Coronary artery (tissue), 2 donors: Measurements from ENCODE around the gene CRYBA4.
A peak's percentile ranks its signal among the peaks of the same experiment; 100 is the strongest.

Experiments used
- DNase-seq: peaks from one replicate; pipeline ENCODE4 v3.0.0-alpha.2; 2017; ENCODE audit warnings: low spot score
- H3K27ac ChIP-seq, 2 donors: fragments of 200-600 bp; sonication (generic); one replicate each; pipeline ENCODE4 v1.5.1; 2016 to 2019
- H3K4me3 ChIP-seq: fragments of 200-600 bp; sonication (generic); 2 replicates; pipeline ENCODE4 v1.5.1; 2016; ENCODE audit warnings: mild to moderate bottlenecking, moderate library complexity
- CTCF ChIP-seq: fragments of 200-600 bp; sonication (generic); IDR thresholded peaks from one replicate; pipeline ENCODE4 v1.5.1; 2019; ENCODE audit warnings: antibody characterized with exemption

CRYBA4 gene

GRCh38 chr22:26580240-26580962 lies 41.4 kb upstream of the CRYBA4 start:
- TF ChIP-seq CTCF: no peak
- DNase-seq: no peak
- no peak overlapping the region for H3K4me3 ChIP-seq
- no peak overlapping the region for H3K27ac ChIP-seq

GRCh38 chr22:26581026-26581425 lies 40.7 kb upstream of the CRYBA4 start:
- no peak overlapping the region for H3K27ac ChIP-seq
- TF ChIP-seq CTCF: no peak
- DNase-seq: no peak
- no peak overlapping the region for H3K4me3 ChIP-seq

- TF ChIP-seq CTCF: no peak
- H3K27ac ChIP-seq: no peak overlapping the region
- no peak overlapping the region for H3K4me3 ChIP-seq
- DNase-seq: no peak
Measured at GRCh38 chr22:26581633-26582168, 40.1 kb upstream of the CRYBA4 start.

- Histone ChIP-seq H3K27ac (no peak overlapping the region), H3K4me3 (no peak overlapping the region)
- no peak for DNase-seq
- TF ChIP-seq CTCF: no peak
Measured at GRCh38 chr22:26584010-26584409, 37.8 kb upstream of the CRYBA4 start.

GRCh38 chr22:26585104-26585790 lies 36.5 kb upstream of the CRYBA4 start:
- TF ChIP-seq CTCF: no peak
- DNase-seq: peak; percentile 79
- H3K4me3 ChIP-seq: no peak overlapping the region
- peak overlapping the region in 1 of 2 donors; percentile 42 for H3K27ac ChIP-seq

DNA sequence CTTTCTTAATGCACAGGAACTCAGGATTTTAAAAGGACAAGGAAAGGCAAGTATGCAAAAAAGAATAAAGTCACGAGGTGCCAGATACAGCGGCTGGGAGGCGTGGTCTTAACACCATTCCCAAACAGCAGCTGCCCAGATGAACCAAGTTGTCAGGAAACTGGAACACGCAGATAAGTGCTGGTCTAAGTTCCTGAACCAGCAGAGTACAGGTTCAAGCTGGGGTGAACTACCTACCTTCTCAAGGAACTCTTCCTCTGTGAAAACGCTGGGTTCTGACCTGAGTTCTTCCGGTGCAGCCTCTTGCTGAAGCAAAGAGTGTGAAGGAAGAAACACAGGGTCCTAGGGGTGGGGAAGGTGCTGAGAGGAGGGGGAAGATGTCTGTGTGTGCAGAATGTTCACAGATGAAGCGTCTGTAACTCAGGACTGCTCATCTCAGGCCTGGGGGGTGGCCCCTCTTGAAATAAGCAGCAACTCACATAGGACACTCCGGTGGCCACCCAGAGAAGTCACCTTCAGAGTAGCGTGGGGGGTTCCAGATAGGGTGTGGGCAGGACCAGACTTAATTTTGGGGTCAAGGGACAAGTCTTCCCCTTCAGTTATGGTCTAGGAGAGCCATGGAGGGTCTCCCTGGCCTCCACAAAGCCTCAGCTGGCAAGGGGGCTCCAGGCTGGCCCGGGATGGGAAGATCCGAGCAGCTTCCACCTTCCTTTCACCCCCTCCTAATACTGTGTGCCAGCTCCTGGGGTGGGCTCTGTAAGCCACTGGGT lies 35.0 kb upstream of the CRYBA4 start:
- DNase-seq: no peak
- Histone ChIP-seq H3K27ac (peak overlapping the region in 1 of 2 donors; percentile 50), H3K4me3 (no peak overlapping the region)
- TF ChIP-seq CTCF: no peak
